CD4-positive, alpha-beta T cell (primary cell): ENCODE data around the gene PIK3CD. TPM values are rescaled to one million over a fixed set of nuclear protein-coding genes. Genes with fewer than 3 reads are reported as not detected.

ENCODE experiments used
- ATAC-seq: fragments of 200-7000 bp; cut with Tn5 transposase; one replicate; pipeline ENCODE4 v1.10.0; 2022; ENCODE audit warnings: mild to moderate bottlenecking; ENCODE audit not compliant: poor library complexity
- CTCF ChIA-PET: fragments of 350-600 bp; sonication (Branson Sonifier 250); formaldehyde crosslinking; loops from one replicate; lab custom pipeline; 2021; ENCODE audit warnings: antibody characterized with exemption, inconsistent platforms; lab: Charles Lee
- POLR2A ChIA-PET: fragments of 350-600 bp; sonication (Branson Sonifier 250); formaldehyde crosslinking; loops from one replicate; lab custom pipeline; 2021; ENCODE audit warnings: antibody characterized with exemption, inconsistent platforms; lab: Charles Lee
- DNase-seq, 14 experiments: peaks; one replicate each; pipeline ENCODE4 v3.0.0-alpha.2; 2013 to 2020; ENCODE audit warnings: mixed read lengths in 2 of 14
- H3K27ac ChIP-seq, 2 donors: one replicate each; pipeline versions ENCODE4 v1.5.1 to v1.7.0; 2013; ENCODE audit warnings: low read length in 2 of 2, low read depth in 1 of 2, mild to moderate bottlenecking in 1 of 2
- H3K27me3 ChIP-seq, 2 experiments: 1 replicate in 1 of 2; 2 replicates in 1 of 2; pipeline versions ENCODE4 v1.6.1 to v1.7.0; 2013; ENCODE audit warnings: low read length in 2 of 2, control low read depth in 1 of 2, mild to moderate bottlenecking in 1 of 2, moderate library complexity in 1 of 2; ENCODE audit not compliant: insufficient read depth in 2 of 2, control insufficient read depth in 1 of 2
- H3K36me3 ChIP-seq: one replicate; pipeline ENCODE4 v1.6.1; 2013; ENCODE audit warnings: low read length, control low read depth; ENCODE audit not compliant: insufficient read depth
- H3K4me1 ChIP-seq: one replicate; pipeline ENCODE4 v1.6.1; 2013; ENCODE audit warnings: low read length, control low read depth; ENCODE audit not compliant: insufficient read depth
- H3K4me3 ChIP-seq: one replicate; pipeline ENCODE4 v1.5.1; 2013; ENCODE audit warnings: mild to moderate bottlenecking, low read length, moderate library complexity
- H3K9me3 ChIP-seq, 2 experiments: 1 replicate in 1 of 2; 2 replicates in 1 of 2; pipeline versions ENCODE4 v1.6.1 to v1.7.0; 2013; ENCODE audit warnings: low read length in 2 of 2, mild to moderate bottlenecking in 2 of 2, control low read depth in 1 of 2, moderate library complexity in 1 of 2; ENCODE audit not compliant: control insufficient read depth in 1 of 2, insufficient read depth in 1 of 2
- H3K27ac Mint-ChIP-seq: one replicate; pipeline ENCODE4 v1.8.0; 2020; ENCODE audit warnings: mixed read lengths
- H3K27me3 Mint-ChIP-seq: one replicate; pipeline ENCODE4 v1.8.0; 2021; ENCODE audit warnings: mixed read lengths
- H3K36me3 Mint-ChIP-seq: one replicate; pipeline ENCODE4 v1.8.0; 2021; ENCODE audit warnings: low read depth, mixed read lengths
- H3K4me1 Mint-ChIP-seq: one replicate; pipeline ENCODE4 v1.8.0; 2021; ENCODE audit warnings: low read depth, mixed read lengths
- H3K4me3 Mint-ChIP-seq: one replicate; pipeline ENCODE4 v1.8.0; 2020; ENCODE audit warnings: mild to moderate bottlenecking, mixed read lengths
- H3K9me3 Mint-ChIP-seq: one replicate; pipeline ENCODE4 v1.8.0; 2020; ENCODE audit warnings: mixed read lengths
- intact Hi-C, 2 experiments: fragments of 100-400 bp; cut with DNase I in 1 of 2; cut with micrococcal nuclease in 1 of 2; formaldehyde crosslinking; loops; one replicate each; pipeline versions ENCODE4 v1.15.1 to v1.9.0; 2023 to 2025; cut with DNase I, micrococcal nuclease
- total RNA-seq, 174 experiments: library from RNA in 2 of 174; stranded (reverse) in 2 of 174; gene quantifications; one replicate each; pipeline ENCODE4 v1.2.3 and lab custom pipeline; 2021 to 2026
- TF ChIP-seq, protein P1 (sequence below): fragments of 200-600 bp; IDR thresholded peaks from one replicate; pipeline ENCODE4 v1.8.0; 2022; ENCODE audit warnings: antibody characterized with exemption, mild to moderate bottlenecking

Gene PIK3CD
- total RNA-seq, 2 experiments from 2014 or later, result 202 to 213 TPM

DNA sequence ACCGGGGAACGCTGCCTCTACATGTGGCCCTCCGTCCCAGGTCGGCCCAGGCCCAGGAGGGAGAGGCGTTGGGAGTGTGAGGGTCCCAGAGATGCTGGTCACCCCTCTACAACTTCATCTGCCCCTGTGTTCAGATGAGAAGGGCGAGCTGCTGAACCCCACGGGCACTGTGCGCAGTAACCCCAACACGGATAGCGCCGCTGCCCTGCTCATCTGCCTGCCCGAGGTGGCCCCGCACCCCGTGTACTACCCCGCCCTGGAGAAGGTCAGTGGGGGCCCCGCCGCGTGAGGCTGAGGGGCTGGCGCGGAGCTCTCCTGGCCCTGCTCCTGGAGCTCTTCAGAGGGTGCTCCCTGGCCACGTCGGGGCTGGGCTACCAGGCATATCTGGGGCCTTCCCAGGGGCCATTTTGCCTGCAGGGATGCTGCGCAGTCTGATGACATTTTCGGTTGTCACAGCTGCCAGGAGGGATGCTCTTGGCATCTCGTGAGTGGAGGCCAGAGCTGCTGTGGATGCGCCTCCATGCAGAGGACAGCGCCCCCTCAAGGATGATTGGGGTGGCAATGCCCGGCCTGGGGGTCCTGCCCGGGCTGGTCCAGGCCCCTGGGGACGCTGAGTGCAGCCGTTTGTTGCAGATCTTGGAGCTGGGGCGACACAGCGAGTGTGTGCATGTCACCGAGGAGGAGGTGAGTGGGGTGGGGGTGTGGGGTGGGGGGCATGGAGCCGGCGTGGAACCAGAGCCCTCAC, 68.6 kb downstream of the PIK3CD start:
- intact Hi-C loops, result loop anchor here in 1 of 2 experiments (5.0 kb wide), 1 partner anchor 68 kb away; the partner anchor contains the start of gene PIK3CD
- Mint-ChIP-seq H3K27me3 (no peaks in the 10 kb centered on the region), H3K4me1 (peaks cover 63% of the 10 kb centered on the region), H3K9me3 (no peaks in the 10 kb centered on the region), H3K27ac (peak overlapping the region; percentile 96), H3K36me3 (peaks cover 84% of the 10 kb centered on the region), H3K4me3 (peak overlapping the region; percentile 56)
- DNase-seq (peak in 1 of 14 experiments; percentile 37), ATAC-seq (no peak)
- Histone ChIP-seq H3K27ac (peak overlapping the region; percentile 52 to 89), H3K9me3 (peaks cover 0 to 14% of the 10 kb centered on the region in 2 experiments), H3K36me3 (peaks cover 92% of the 10 kb centered on the region), H3K4me1 (peaks cover 100% of the 10 kb centered on the region), H3K4me3 (no peak overlapping the region), H3K27me3 (no peaks in the 10 kb centered on the region)
- ChIA-PET CTCF (interaction anchor here (0.5 to 3.9 kb wide), 6 partner anchors 19 to 104 kb away, joined by 3 to 34 read pairs (median 4); no protein-coding TSS in a partner anchor), POLR2A (interaction anchor here (0.9 to 11.0 kb wide), 7 partner anchors 8 to 92 kb away, joined by 3 to 228 read pairs (median 10); partner anchors contain the start of gene PIK3CD)
- TF ChIP-seq, protein P1, sequence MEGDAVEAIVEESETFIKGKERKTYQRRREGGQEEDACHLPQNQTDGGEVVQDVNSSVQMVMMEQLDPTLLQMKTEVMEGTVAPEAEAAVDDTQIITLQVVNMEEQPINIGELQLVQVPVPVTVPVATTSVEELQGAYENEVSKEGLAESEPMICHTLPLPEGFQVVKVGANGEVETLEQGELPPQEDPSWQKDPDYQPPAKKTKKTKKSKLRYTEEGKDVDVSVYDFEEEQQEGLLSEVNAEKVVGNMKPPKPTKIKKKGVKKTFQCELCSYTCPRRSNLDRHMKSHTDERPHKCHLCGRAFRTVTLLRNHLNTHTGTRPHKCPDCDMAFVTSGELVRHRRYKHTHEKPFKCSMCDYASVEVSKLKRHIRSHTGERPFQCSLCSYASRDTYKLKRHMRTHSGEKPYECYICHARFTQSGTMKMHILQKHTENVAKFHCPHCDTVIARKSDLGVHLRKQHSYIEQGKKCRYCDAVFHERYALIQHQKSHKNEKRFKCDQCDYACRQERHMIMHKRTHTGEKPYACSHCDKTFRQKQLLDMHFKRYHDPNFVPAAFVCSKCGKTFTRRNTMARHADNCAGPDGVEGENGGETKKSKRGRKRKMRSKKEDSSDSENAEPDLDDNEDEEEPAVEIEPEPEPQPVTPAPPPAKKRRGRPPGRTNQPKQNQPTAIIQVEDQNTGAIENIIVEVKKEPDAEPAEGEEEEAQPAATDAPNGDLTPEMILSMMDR, result no peak

DNA sequence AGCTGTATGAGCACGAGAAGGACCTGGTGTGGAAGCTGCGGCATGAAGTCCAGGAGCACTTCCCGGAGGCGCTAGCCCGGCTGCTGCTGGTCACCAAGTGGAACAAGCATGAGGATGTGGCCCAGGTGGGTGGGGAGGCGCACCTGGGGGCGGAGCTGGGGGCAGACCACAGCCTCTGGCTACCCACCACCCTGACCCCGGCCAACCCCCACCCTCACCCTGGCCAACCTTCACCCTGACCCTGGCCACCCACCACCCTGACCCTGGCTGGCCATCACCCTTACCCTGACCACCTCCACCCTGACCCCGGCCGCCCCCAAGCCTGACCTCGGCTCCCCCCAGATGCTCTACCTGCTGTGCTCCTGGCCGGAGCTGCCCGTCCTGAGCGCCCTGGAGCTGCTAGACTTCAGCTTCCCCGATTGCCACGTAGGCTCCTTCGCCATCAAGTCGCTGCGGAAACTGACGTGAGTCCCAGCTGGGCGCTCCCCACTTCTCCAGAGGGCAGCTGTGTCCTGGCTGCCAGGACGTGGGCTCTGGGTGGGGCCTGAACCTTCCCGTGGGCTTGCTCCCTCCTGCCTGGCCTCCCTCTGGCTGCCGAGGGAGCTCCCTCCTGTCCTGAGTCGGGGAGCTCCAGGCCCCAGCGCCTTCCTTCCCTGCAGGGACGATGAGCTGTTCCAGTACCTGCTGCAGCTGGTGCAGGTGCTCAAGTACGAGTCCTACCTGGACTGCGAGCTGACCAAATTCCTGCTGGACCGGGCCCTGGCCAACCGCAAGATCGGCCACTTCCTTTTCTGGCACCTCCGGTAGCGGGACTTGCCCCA, 69.5 kb downstream of the PIK3CD start:
- H3K27ac ChIP-seq, result peak overlapping the region; percentile 32 to 72
- no peaks in the 10 kb centered on the region for H3K27me3 Mint-ChIP-seq
- peaks cover 57% of the 10 kb centered on the region for H3K4me1 Mint-ChIP-seq
- H3K9me3 ChIP-seq, result peaks cover 0 to 14% of the 10 kb centered on the region in 2 experiments
- peaks cover 90% of the 10 kb centered on the region for H3K36me3 ChIP-seq
- no peaks in the 10 kb centered on the region for H3K27me3 ChIP-seq
- intact Hi-C loops, result no loop called here
- CTCF ChIA-PET, result interaction anchor here (0.9 to 3.9 kb wide), 8 partner anchors 9 to 105 kb away, joined by 3 to 34 read pairs (median 4); no protein-coding TSS in a partner anchor
- POLR2A ChIA-PET, result interaction anchor here (0.6 to 11.0 kb wide), 9 partner anchors 7 to 93 kb away, joined by 3 to 228 read pairs (median 10); partner anchors contain the start of gene PIK3CD
- TF ChIP-seq, protein P1, result no peak
- H3K9me3 Mint-ChIP-seq, result no peaks in the 10 kb centered on the region
- peaks cover 80% of the 10 kb centered on the region for H3K36me3 Mint-ChIP-seq
- no peak overlapping the region for H3K4me3 ChIP-seq
- DNase-seq (peak in 1 of 14 experiments; percentile 37), ATAC-seq (no peak)
- H3K27ac Mint-ChIP-seq, result peak overlapping the region; percentile 76
- H3K4me1 ChIP-seq, result peaks cover 94% of the 10 kb centered on the region
- peak overlapping the region; percentile 25 for H3K4me3 Mint-ChIP-seq
